Subcutaneous abdominal adipose tissue (tissue), 5 donors: ENCODE data around the gene TTC28.
"Not testable (repeated sequence)": the region's sequence is repeated elsewhere in the genome, so short reads cannot be mapped to it uniquely, and the experiment has no call there.

Experiments
- H3K27ac ChIP-seq: one replicate; pipeline ENCODE4 v1.7.0; 2013; ENCODE audit warnings: low read depth, mild to moderate bottlenecking, inconsistent platforms, low read length, moderate library complexity
- H3K27me3 ChIP-seq, 5 donors: one replicate each; pipeline ENCODE4 v1.7.0; 2013; ENCODE audit warnings: low read length in 5 of 5, inconsistent platforms in 1 of 5; ENCODE audit not compliant: control insufficient read depth in 5 of 5, insufficient read depth in 4 of 5
- H3K36me3 ChIP-seq, 5 donors: one replicate each; pipeline ENCODE4 v1.7.0; 2013; ENCODE audit warnings: low read length in 5 of 5; ENCODE audit not compliant: control insufficient read depth in 5 of 5, insufficient read depth in 5 of 5
- H3K4me1 ChIP-seq, 5 donors: one replicate each; pipeline ENCODE4 v1.7.0; 2013; ENCODE audit warnings: low read length in 5 of 5, mild to moderate bottlenecking in 3 of 5, moderate library complexity in 1 of 5; ENCODE audit not compliant: control insufficient read depth in 5 of 5, insufficient read depth in 5 of 5
- H3K4me3 ChIP-seq, 5 donors: one replicate each; pipeline ENCODE4 v1.7.0; 2013; ENCODE audit warnings: low read length in 5 of 5, low read depth in 1 of 5
- H3K9ac ChIP-seq, 5 donors: one replicate each; pipeline ENCODE4 v1.7.0; 2013; ENCODE audit warnings: low read length in 5 of 5, mild to moderate bottlenecking in 4 of 5, moderate library complexity in 3 of 5
- H3K9me3 ChIP-seq, 5 donors: one replicate each; pipeline ENCODE4 v1.7.0; 2013; ENCODE audit warnings: low read length in 5 of 5; ENCODE audit not compliant: control insufficient read depth in 5 of 5
- donor health status: healthy.
- donor health status: healthy.
- donor health status: healthy.
- donor health status: healthy.
- donor health status: healthy.

Gene TTC28

GRCh38 chr22:28678778-28679610, 646 bp downstream of the TTC28 start:
- H3K27me3 ChIP-seq, H3K27ac ChIP-seq, H3K9me3 ChIP-seq, H3K36me3 ChIP-seq: not testable (repeated sequence)
- peak overlapping the region; percentile 74 to 84 (median 78) for H3K4me3 ChIP-seq
- H3K4me1 ChIP-seq: peaks cover 0 to 11% (median 10%) of the 10 kb centered on the region in 5 donors
- H3K9ac ChIP-seq: peak overlapping the region in 4 of 5 donors; percentile 65 to 85 (median 76)

GRCh38 chr22:28678170-28678569, 1.5 kb downstream of the TTC28 start:
- not testable (repeated sequence) for H3K27me3 ChIP-seq, H3K9me3 ChIP-seq, H3K9ac ChIP-seq, H3K27ac ChIP-seq, H3K36me3 ChIP-seq
- H3K4me3 ChIP-seq: peak overlapping the region in 1 of 5 donors; percentile 80
- H3K4me1 ChIP-seq: peaks cover 0 to 11% (median 10%) of the 10 kb centered on the region in 5 donors

GRCh38 chr22:28674121-28674563, 5.5 kb downstream of the TTC28 start:
- Histone ChIP-seq H3K4me1 (peaks cover 0 to 7% (median 6%) of the 10 kb centered on the region in 5 donors), H3K27me3 (no peaks in the 10 kb centered on the region), H3K4me3 (no peak overlapping the region), H3K36me3 (no peaks in the 10 kb centered on the region), H3K27ac (no peak overlapping the region), H3K9ac (no peak overlapping the region), H3K9me3 (peaks cover 0 to 4% (median 0%) of the 10 kb centered on the region in 5 donors)

DNA sequence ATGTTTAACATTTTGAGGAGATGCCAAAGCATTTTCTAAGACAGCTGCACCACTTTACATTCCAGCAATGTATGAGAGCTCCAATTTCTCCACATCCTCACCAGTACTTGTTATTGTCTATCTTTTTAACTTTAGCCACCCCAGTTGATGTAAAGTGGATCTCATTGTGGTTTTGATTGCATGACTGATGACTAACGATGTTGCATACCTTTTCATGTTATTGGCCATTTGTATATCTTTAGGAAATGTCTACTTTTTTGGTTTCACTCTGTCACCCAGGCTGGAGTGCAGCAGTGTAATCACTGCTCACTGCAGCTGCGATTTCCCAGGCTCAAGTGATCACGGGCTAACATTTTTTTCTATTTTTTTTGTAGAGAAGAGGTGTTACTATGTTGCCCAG, 8.9 kb downstream of the TTC28 start:
- H3K4me3 ChIP-seq: no peak overlapping the region
- peaks cover 0 to 4% (median 0%) of the 10 kb centered on the region in 5 donors for H3K9me3 ChIP-seq
- H3K9ac ChIP-seq: no peak overlapping the region
- no peaks in the 10 kb centered on the region for H3K4me1 ChIP-seq
- H3K36me3 ChIP-seq: no peaks in the 10 kb centered on the region
- H3K27me3 ChIP-seq: no peaks in the 10 kb centered on the region
- no peak overlapping the region for H3K27ac ChIP-seq

- Histone ChIP-seq H3K9ac (no peak overlapping the region), H3K27ac (no peak overlapping the region), H3K9me3 (peaks cover 0 to 4% (median 0%) of the 10 kb centered on the region in 5 donors), H3K4me3 (no peak overlapping the region), H3K36me3 (no peaks in the 10 kb centered on the region), H3K4me1 (no peaks in the 10 kb centered on the region), H3K27me3 (no peaks in the 10 kb centered on the region)
Measured at GRCh38 chr22:28670161-28670560, 9.5 kb downstream of the TTC28 start.

- Histone ChIP-seq H3K9me3 (peaks cover 0 to 4% (median 0%) of the 10 kb centered on the region in 5 donors), H3K9ac (no peak overlapping the region), H3K36me3 (no peaks in the 10 kb centered on the region), H3K27ac (no peak overlapping the region), H3K4me3 (no peak overlapping the region), H3K27me3 (no peaks in the 10 kb centered on the region), H3K4me1 (no peaks in the 10 kb centered on the region)
Measured at GRCh38 chr22:28669387-28669786, 10.3 kb downstream of the TTC28 start.

- H3K36me3 ChIP-seq, H3K27me3 ChIP-seq, H3K27ac ChIP-seq, H3K9ac ChIP-seq, H3K4me1 ChIP-seq, H3K9me3 ChIP-seq, H3K4me3 ChIP-seq: not testable (repeated sequence)
Measured at GRCh38 chr22:28663569-28663942, 16.1 kb downstream of the TTC28 start.

- Histone ChIP-seq H3K27ac (no peak overlapping the region), H3K9me3 (no peaks in the 10 kb centered on the region), H3K4me3 (no peak overlapping the region), H3K36me3 (no peaks in the 10 kb centered on the region), H3K9ac (no peak overlapping the region), H3K4me1 (no peaks in the 10 kb centered on the region), H3K27me3 (no peaks in the 10 kb centered on the region)
Measured at GRCh38 chr22:28658448-28658847, 21.2 kb downstream of the TTC28 start.

DNA sequence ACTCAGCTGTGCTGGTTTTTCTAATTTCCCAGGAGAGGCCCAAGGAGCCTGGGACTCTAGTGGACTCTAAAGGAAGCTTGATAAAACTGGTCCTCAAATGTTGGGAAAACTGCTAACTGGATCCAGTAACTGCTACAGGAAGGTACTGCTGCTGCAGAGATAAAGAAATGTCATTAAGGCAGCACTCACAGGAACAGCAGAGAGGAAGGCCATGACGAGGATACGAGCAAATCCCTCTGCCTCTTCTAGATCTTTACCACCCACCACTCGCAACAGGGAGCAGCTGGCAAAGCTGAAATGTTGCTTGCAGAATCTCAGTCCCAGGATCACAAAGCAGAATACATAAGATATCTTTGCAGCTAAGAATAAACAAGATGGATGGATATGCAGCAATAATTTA, 23.5 kb downstream of the TTC28 start:
- no peak overlapping the region for H3K9ac ChIP-seq
- H3K9me3 ChIP-seq: peaks cover 0 to 4% (median 0%) of the 10 kb centered on the region in 5 donors
- no peaks in the 10 kb centered on the region for H3K27me3 ChIP-seq
- H3K4me1 ChIP-seq: no peaks in the 10 kb centered on the region
- H3K27ac ChIP-seq: no peak overlapping the region
- H3K4me3 ChIP-seq: no peak overlapping the region
- H3K36me3 ChIP-seq: no peaks in the 10 kb centered on the region

GRCh38 chr22:28650463-28650862, 29.2 kb downstream of the TTC28 start:
- Histone ChIP-seq H3K36me3 (no peaks in the 10 kb centered on the region), H3K9me3 (peaks cover 0 to 4% (median 0%) of the 10 kb centered on the region in 5 donors), H3K27me3 (no peaks in the 10 kb centered on the region), H3K9ac (no peak overlapping the region), H3K27ac (no peak overlapping the region), H3K4me1 (no peaks in the 10 kb centered on the region), H3K4me3 (no peak overlapping the region)
